ENCODE results near the gene RAB27A.

- TF ChIP-seq EP300 (IDR thresholded peaks at IDR 0.05) (no peak), CTCF (IDR thresholded peaks at IDR 0.05) (no peak), POLR2AphosphoS5 (IDR thresholded peaks at IDR 0.05) (no peak), POLR2A (IDR thresholded peaks at IDR 0.05) (no peak)
Observed at GRCh38 chr15:55234104-55234799, 55.4 kb downstream of the RAB27A start.

Measured in upper lobe of left lung (tissue), 4 donors.